ENCODE measurements around the gene SPTBN5. TPM values are rescaled to one million over a fixed set of nuclear protein-coding genes. Genes with fewer than 3 reads are reported as not detected.

The SPTBN5 gene
- total and polyA plus RNA-seq, 10 of the 15 experiments (the other 5 are each of a cell fraction or from before 2014, with no cell fraction given): under 0.01 to 0.18 (median 0.04) TPM; not detected in 4

- no peak overlapping the region for H2AFZ ChIP-seq (ENCODE audit: control insufficient read depth, low read depth, low read length)
- H3K9ac ChIP-seq (ENCODE audit: control insufficient read depth, insufficient read depth, low read length): no peak overlapping the region
- ChIA-PET SMC1A (ENCODE audit: uncharacterized antibody, unreplicated experiment) (interaction anchor here (1.0 to 12.1 kb wide), 3 partner anchors 25 to 126 kb away, joined by 3 to 179 read pairs (median 3); partner anchors contain the start of gene EHD4), RAD21 (ENCODE audit: unreplicated experiment) (interaction anchor here (5.2 kb wide), 1 partner anchor 38 kb away, joined by 97 read pairs; the partner anchor contains the start of gene EHD4), CTCF (interaction anchor here (1.0 kb wide), 1 partner anchor 28 kb away, joined by 3 read pairs; no protein-coding TSS in a partner anchor), POLR2A (no interaction called here)
- H3K9me3 ChIP-seq (replicated peaks; ENCODE audit: control insufficient read depth, insufficient read depth, low read length): no peaks in the 10 kb centered on the region
- FAIRE-seq: no peak
- no peak for ATAC-seq
- in situ Hi-C loops (cut with MboI): no loop called here
- peaks cover 5 to 10% of the 10 kb centered on the region in 2 experiments for H3K36me3 ChIP-seq (ENCODE audit: control insufficient read depth in 2 of 2, insufficient read depth in 2 of 2, low read length in 1 of 2)
- no TSS peak for BruUV-seq (replicated peaks)
- H3K4me1 ChIP-seq (ENCODE audit: control insufficient read depth, insufficient read depth, low read length): peaks cover 72% of the 10 kb centered on the region
- peaks cover 46% of the 10 kb centered on the region for H3K79me2 ChIP-seq (ENCODE audit: control insufficient read depth, insufficient read depth, low read length)
- DNase-seq (ENCODE audit: low read depth, low spot score): no peak
- H3K27me3 ChIP-seq (replicated peaks in 1 of 2; ENCODE audit: control insufficient read depth in 2 of 2, insufficient read depth in 2 of 2, low read length in 1 of 2): no peaks in the 10 kb centered on the region
- intact Hi-C loops (cut with micrococcal nuclease; ENCODE audit: unreplicated experiment): no loop called here
- H3K27ac ChIP-seq (ENCODE audit: control insufficient read depth, insufficient read depth): no peak overlapping the region
- no peak overlapping the region for H3K4me3 ChIP-seq
- 96% methylated on average over 9 of the region's 9 CpGs for WGBS (ENCODE audit: insufficient coverage, insufficient replicate concordance, low lambda C conversion rate, missing lambda C conversion rate)
- no peaks in the 10 kb centered on the region for H4K20me1 ChIP-seq (ENCODE audit: control insufficient read depth, insufficient read depth)
- H3K4me2 ChIP-seq (ENCODE audit: control insufficient read depth, insufficient read depth): no peak overlapping the region
- TF ChIP-seq IRF3 (IDR thresholded peaks at IDR 0.05) (no peak), NR2C1 (IDR thresholded peaks at IDR 0.05) (no peak), IRF4 (IDR thresholded peaks at IDR 0.05; ENCODE audit: low read depth, low read length) (no peak), E4F1 (IDR thresholded peaks at IDR 0.05; ENCODE audit: borderline replicate concordance, partially characterized antibody) (no peak), TARDBP (IDR thresholded peaks at IDR 0.05; ENCODE audit: borderline replicate concordance) (no peak), ZBTB11 (CRISPR knock-in tag; IDR thresholded peaks at IDR 0.05) (no peak), NFIC (IDR thresholded peaks at IDR 0.05; ENCODE audit: low read depth, low read length) (no peak), POLR2AphosphoS5 (IDR thresholded peaks at IDR 0.05; ENCODE audit: low read length) (peak; percentile 28; the same call in 1 of the 2 replicates)
Measured at GRCh38 chr15:41932101-41932500, 38.2 kb upstream of the SPTBN5 start.

Data from GM12878 (cell line).